GM23338 (cell line): ENCODE data around the gene TTLL3. TPM values are rescaled to one million over a fixed set of nuclear protein-coding genes. Genes with fewer than 3 reads are reported as not detected.

ENCODE experiments used
- ATAC-seq: fragments of 200-7000 bp; cut with Tn5 transposase; 3 replicates; pipeline ENCODE4 v1.9.1; 2020
- DNase-seq: peaks from one replicate; pipeline ENCODE4 v3.0.0-alpha.2; 2015; ENCODE audit warnings: low spot score
- H2AFZ ChIP-seq: fragments of 200-600 bp; sonication (generic); 2 replicates; pipeline ENCODE4 v1.8.0; 2016; ENCODE audit warnings: antibody characterized with exemption, mild to moderate bottlenecking, moderate library complexity
- H3F3A ChIP-seq: fragments of 200-600 bp; sonication (generic); replicated peaks from 2 replicates; pipeline ENCODE4 v1.8.0; 2017; ENCODE audit warnings: antibody characterized with exemption, mixed run types, low read depth
- H3K27ac ChIP-seq: fragments of 200-600 bp; sonication (generic); 2 replicates; pipeline ENCODE4 v1.6.1; 2016; ENCODE audit warnings: low read depth
- H3K27me3 ChIP-seq: fragments of 200-600 bp; sonication (generic); 2 replicates; pipeline ENCODE4 v1.8.0; 2016; ENCODE audit warnings: mild to moderate bottlenecking, mixed run types, moderate library complexity; ENCODE audit not compliant: insufficient read depth
- H3K36me3 ChIP-seq: fragments of 200-600 bp; sonication (generic); 2 replicates; pipeline ENCODE4 v1.8.0; 2016; ENCODE audit warnings: mild to moderate bottlenecking; ENCODE audit not compliant: insufficient read depth
- H3K4me1 ChIP-seq: fragments of 200-600 bp; sonication (generic); 2 replicates; pipeline ENCODE4 v1.8.0; 2016; ENCODE audit warnings: mild to moderate bottlenecking, moderate library complexity; ENCODE audit not compliant: insufficient read depth
- H3K4me2 ChIP-seq: fragments of 200-600 bp; sonication (generic); 2 replicates; pipeline ENCODE4 v1.7.1; 2017; ENCODE audit warnings: mixed run types
- H3K4me3 ChIP-seq: fragments of 200-600 bp; sonication (generic); 2 replicates; pipeline ENCODE4 v1.6.1; 2016; ENCODE audit warnings: mixed run types
- H3K79me2 ChIP-seq: fragments of 200-600 bp; sonication (generic); replicated peaks from 2 replicates; pipeline ENCODE4 v1.8.0; 2017; ENCODE audit warnings: mild to moderate bottlenecking; ENCODE audit not compliant: insufficient read depth
- H3K9me2 ChIP-seq: fragments of 200-600 bp; sonication (generic); 2 replicates; pipeline ENCODE4 v1.8.0; 2017; ENCODE audit not compliant: insufficient read depth
- H4K20me1 ChIP-seq: fragments of 200-600 bp; sonication (generic); replicated peaks from 2 replicates; pipeline ENCODE4 v1.8.0; 2017; ENCODE audit warnings: mild to moderate bottlenecking; ENCODE audit not compliant: insufficient read depth
- H3K27ac Mint-ChIP-seq: 2 replicates; pipeline ENCODE4 v1.8.0; 2020; ENCODE audit warnings: inconsistent platforms, mild to moderate bottlenecking, moderate library complexity, mixed read lengths
- H3K27me3 Mint-ChIP-seq: 3 replicates; pipeline ENCODE4 v1.8.0; 2022; ENCODE audit warnings: low read depth, mild to moderate bottlenecking, moderate library complexity, mixed read lengths, inconsistent platforms; ENCODE audit not compliant: insufficient read depth, poor library complexity
- H3K36me3 Mint-ChIP-seq: 3 replicates; pipeline ENCODE4 v1.8.0; 2021; ENCODE audit warnings: low read depth, mild to moderate bottlenecking, inconsistent platforms, moderate library complexity, mixed read lengths
- H3K4me1 Mint-ChIP-seq: 3 replicates; pipeline ENCODE4 v1.8.0; 2020; ENCODE audit warnings: mild to moderate bottlenecking, inconsistent platforms, mixed read lengths
- H3K4me3 Mint-ChIP-seq: 3 replicates; pipeline ENCODE4 v1.8.0; 2021; ENCODE audit warnings: moderate library complexity, mild to moderate bottlenecking, inconsistent platforms, mixed read lengths
- H3K9me3 Mint-ChIP-seq: 3 replicates; pipeline ENCODE4 v1.8.0; 2020; ENCODE audit warnings: moderate library complexity, mild to moderate bottlenecking, inconsistent platforms, mixed read lengths
- CREB1 ChIP-seq: fragments of 250-450 bp; sonication (Bioruptor Pico); IDR thresholded peaks from 2 replicates; pipeline ENCODE4 v1.5.0; 2020; ENCODE audit warnings: low read depth, mild to moderate bottlenecking, moderate library complexity
- EZH2 ChIP-seq: fragments of 200-600 bp; sonication (generic); IDR thresholded peaks from one replicate; pipeline ENCODE4 v1.8.0; 2017; ENCODE audit warnings: antibody characterized with exemption, mild to moderate bottlenecking, low read depth; ENCODE audit not compliant: unreplicated experiment
- JUNB ChIP-seq: IDR thresholded peaks from one replicate; pipeline ENCODE4 v1.6.1; 2016; ENCODE audit warnings: antibody characterized with exemption; ENCODE audit not compliant: unreplicated experiment
- NANOG ChIP-seq: IDR thresholded peaks from 2 replicates; pipeline ENCODE4 v1.6.1; 2016; ENCODE audit warnings: antibody characterized with exemption, borderline replicate concordance
- POLR2AphosphoS5 ChIP-seq: IDR thresholded peaks from 2 replicates; pipeline ENCODE4 v1.6.1; 2016; ENCODE audit warnings: antibody characterized with exemption, low read depth
- STAT1 ChIP-seq: IDR thresholded peaks from one replicate; pipeline ENCODE4 v1.6.1; 2016; ENCODE audit warnings: antibody characterized with exemption; ENCODE audit not compliant: unreplicated experiment
- ZNF331 ChIP-seq: fragments of 250-450 bp; sonication (Bioruptor Pico); IDR thresholded peaks from 2 replicates; pipeline ENCODE4 v1.5.0; 2020; ENCODE audit warnings: low read depth, mild to moderate bottlenecking, moderate library complexity
- polyA plus RNA-seq: library from polyadenylated mRNA; unstranded; fragments of >200 nt; fragmentation: Nextera tagmentation; extraction: Ambion mirVana; gene quantifications from 2 replicates; pipeline ENCODE4 v1.2.1, GENCODE V29; 2016
- total RNA-seq: library from RNA; depleted of rRNA; stranded (reverse); fragments of >200 nt; shearing (Covaris generic); gene quantifications from 2 replicates; pipeline ENCODE4 v1.2.3, GENCODE V29; 2014
- TF ChIP-seq, protein P1 (sequence below): IDR thresholded peaks from one replicate; pipeline ENCODE4 v1.6.1; 2018; ENCODE audit warnings: antibody characterized with exemption; ENCODE audit not compliant: unreplicated experiment
- TF ChIP-seq, protein P2 (sequence below): IDR thresholded peaks from 2 replicates; pipeline ENCODE4 v1.6.1; 2016; ENCODE audit warnings: antibody characterized with exemption

Gene TTLL3
- total and polyA plus RNA-seq, 2 experiments from 2014 or later = 3.7 to 5.3 TPM

DNA sequence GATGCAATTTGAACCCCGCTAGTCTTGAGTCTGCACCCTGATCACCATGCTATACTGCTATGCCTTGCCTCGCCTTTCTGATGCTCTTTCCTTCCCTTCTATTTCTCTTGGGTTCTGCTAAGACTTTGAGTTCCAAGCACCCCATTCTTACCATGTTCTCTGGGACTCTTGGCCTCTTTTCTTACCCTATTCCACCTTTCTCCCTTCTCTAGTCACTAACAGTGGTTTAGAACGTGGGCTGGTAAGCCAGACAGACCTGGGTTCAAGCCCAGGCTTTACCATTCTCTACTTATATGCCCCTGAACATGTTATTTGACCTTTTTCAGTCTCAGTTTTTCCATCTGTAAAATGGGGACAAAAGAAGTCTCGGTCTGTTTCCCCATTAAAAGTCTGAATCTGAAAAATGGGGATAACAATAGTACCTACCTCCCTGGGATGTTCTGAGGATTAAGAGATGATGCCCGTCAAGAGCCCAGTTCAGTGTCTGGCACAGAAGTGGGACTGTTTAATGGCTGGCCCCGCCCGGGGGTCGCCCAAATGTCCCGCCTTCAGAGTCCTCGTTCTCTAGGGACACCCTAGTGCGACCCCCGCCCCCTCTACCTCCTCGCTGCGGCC lies 18.2 kb upstream of the TTLL3 start (continued):
- TF ChIP-seq CREB1 (CRISPR knock-in tag) = no peak
- no peak for TF ChIP-seq EZH2
- TF ChIP-seq JUNB = no peak

DNA sequence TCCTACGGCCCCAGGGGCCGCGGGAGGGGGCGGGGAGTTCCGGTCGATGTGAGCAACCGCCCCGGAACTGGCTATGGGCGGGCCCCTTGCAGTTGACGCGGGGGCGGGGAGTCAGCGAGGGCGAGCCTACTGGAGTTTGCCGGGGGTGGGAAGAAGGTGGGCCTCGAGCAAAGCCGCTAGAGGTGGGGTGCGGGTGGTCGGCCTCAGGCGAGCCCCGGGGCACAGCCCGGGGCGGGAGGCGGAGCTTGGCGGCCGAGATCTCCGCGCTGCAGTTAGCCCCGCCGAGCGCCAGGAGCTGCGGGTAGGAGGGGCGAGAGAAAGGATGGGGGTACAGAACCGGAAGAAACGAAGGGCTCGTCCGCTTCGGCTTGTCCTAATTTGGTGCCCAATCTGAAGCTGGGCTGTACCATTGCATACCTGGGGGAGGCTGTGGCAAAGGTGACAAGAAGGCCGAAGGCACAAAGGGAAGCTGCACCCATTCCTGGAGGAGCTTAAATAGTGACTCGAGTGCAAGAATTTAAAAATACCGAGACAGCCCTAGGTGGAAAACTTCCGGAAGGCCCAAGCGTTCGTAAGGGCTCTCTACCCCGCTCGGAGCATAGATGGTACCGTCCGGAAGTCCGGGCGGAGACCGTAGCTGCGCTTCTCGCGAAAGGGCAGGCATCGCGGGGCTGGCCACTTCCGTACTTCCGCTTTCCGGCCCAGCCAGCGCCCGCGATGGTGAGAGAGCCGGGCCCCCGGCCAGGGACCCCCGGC lies 17.5 kb upstream of the TTLL3 start, which contains the start of the genes ARPC4 and TADA3:
ARPC4 (plus strand) TSS at position 678 of the 756 bp plus-strand sequence; CDS start at position 718, 40 bp downstream.
TADA3 (minus strand) TSS at position 69 of the 756 bp plus-strand sequence. CDS start 1,007 bp downstream, outside the sequence.
- H3K4me1 ChIP-seq = peaks cover 6% of the 10 kb centered on the region
- H3K36me3 Mint-ChIP-seq = peaks cover 54% of the 10 kb centered on the region
- peak within 1 kb of the TSS; percentile 73; the same call in 1 of the 2 replicates for H2AFZ ChIP-seq
- H3K4me2 ChIP-seq = peak within 1 kb of the TSS; percentile 99
- no peaks in the 10 kb centered on the region for H3K27me3 ChIP-seq
- no peaks in the 10 kb centered on the region; the same call in 1 of the 2 replicates for H4K20me1 ChIP-seq
- peak within 1 kb of the TSS; percentile 100 for H3K27ac Mint-ChIP-seq
- TF ChIP-seq, protein P1, sequence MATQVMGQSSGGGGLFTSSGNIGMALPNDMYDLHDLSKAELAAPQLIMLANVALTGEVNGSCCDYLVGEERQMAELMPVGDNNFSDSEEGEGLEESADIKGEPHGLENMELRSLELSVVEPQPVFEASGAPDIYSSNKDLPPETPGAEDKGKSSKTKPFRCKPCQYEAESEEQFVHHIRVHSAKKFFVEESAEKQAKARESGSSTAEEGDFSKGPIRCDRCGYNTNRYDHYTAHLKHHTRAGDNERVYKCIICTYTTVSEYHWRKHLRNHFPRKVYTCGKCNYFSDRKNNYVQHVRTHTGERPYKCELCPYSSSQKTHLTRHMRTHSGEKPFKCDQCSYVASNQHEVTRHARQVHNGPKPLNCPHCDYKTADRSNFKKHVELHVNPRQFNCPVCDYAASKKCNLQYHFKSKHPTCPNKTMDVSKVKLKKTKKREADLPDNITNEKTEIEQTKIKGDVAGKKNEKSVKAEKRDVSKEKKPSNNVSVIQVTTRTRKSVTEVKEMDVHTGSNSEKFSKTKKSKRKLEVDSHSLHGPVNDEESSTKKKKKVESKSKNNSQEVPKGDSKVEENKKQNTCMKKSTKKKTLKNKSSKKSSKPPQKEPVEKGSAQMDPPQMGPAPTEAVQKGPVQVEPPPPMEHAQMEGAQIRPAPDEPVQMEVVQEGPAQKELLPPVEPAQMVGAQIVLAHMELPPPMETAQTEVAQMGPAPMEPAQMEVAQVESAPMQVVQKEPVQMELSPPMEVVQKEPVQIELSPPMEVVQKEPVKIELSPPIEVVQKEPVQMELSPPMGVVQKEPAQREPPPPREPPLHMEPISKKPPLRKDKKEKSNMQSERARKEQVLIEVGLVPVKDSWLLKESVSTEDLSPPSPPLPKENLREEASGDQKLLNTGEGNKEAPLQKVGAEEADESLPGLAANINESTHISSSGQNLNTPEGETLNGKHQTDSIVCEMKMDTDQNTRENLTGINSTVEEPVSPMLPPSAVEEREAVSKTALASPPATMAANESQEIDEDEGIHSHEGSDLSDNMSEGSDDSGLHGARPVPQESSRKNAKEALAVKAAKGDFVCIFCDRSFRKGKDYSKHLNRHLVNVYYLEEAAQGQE = no peak
- TF ChIP-seq EZH2 = no peak
- peak; percentile 76 for TF ChIP-seq POLR2AphosphoS5
- TF ChIP-seq STAT1 = no peak
- TF ChIP-seq NANOG = no peak
- no peak for TF ChIP-seq JUNB
- TF ChIP-seq CREB1 (CRISPR knock-in tag) = peak; percentile 23; the same call in 1 of the 2 replicates
- TF ChIP-seq, protein P2, sequence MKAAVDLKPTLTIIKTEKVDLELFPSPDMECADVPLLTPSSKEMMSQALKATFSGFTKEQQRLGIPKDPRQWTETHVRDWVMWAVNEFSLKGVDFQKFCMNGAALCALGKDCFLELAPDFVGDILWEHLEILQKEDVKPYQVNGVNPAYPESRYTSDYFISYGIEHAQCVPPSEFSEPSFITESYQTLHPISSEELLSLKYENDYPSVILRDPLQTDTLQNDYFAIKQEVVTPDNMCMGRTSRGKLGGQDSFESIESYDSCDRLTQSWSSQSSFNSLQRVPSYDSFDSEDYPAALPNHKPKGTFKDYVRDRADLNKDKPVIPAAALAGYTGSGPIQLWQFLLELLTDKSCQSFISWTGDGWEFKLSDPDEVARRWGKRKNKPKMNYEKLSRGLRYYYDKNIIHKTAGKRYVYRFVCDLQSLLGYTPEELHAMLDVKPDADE = peak; percentile 76
- TF ChIP-seq ZNF331 = no peak
- H3K4me3 Mint-ChIP-seq = peak within 1 kb of the TSS; percentile 97
- no peaks in the 10 kb centered on the region for H3K9me3 Mint-ChIP-seq
- ATAC-seq (peak; percentile 87), DNase-seq (peak; percentile 97)
- peaks cover 40% of the 10 kb centered on the region for H3K79me2 ChIP-seq
- peak within 1 kb of the TSS; percentile 92 for H3K4me3 ChIP-seq
- H3F3A ChIP-seq = peaks cover 14% of the 10 kb centered on the region; the same call in 1 of the 2 replicates
- peak within 1 kb of the TSS; percentile 99 for H3K27ac ChIP-seq
- H3K4me1 Mint-ChIP-seq = peaks cover 14% of the 10 kb centered on the region
- peaks cover 12% of the 10 kb centered on the region for H3K27me3 Mint-ChIP-seq
- peaks cover 7% of the 10 kb centered on the region for H3K36me3 ChIP-seq
- 0 out of 2 replicates have a peak, but pooled peaks cover 3% of the 10 kb centered on the region for H3K9me2 ChIP-seq
